ENCODE data around the gene PLPP3. TPM values are rescaled to one million over a fixed set of nuclear protein-coding genes. Genes with fewer than 3 reads are reported as not detected.

Gene PLPP3
- total RNA-seq, 1 experiment from 2014 or later = 26.7 TPM

GRCh38 chr1:56540467-56540866 is 38.9 kb downstream of the PLPP3 start:
- WGBS (ENCODE audit: extremely low coverage, insufficient read length, low lambda C conversion rate) = no CpG with 5 or more reads among the region's 2 CpGs
- no peak overlapping the region for H3K18ac ChIP-seq (ENCODE audit: insufficient read length, low read depth, low read length)
- H3K4ac ChIP-seq (ENCODE audit: low read depth, low read length) = no peak overlapping the region
- DNase-seq = no peak
- H3K27me3 Mint-ChIP-seq (ENCODE audit: low read depth) = no peaks in the 10 kb centered on the region
- H4K5ac ChIP-seq (ENCODE audit: insufficient read length, low read depth, low read length) = no peak overlapping the region
- H4K91ac ChIP-seq (ENCODE audit: insufficient read length, low read depth, low read length) = no peak overlapping the region
- H3K4me1 ChIP-seq (ENCODE audit: insufficient read depth, low read length) = peaks cover 49% of the 10 kb centered on the region
- H3K79me1 ChIP-seq (ENCODE audit: insufficient read depth, low read depth, low read length, poor library complexity, severe bottlenecking) = no peaks in the 10 kb centered on the region
- no peak overlapping the region for H4K8ac ChIP-seq (replicated peaks; ENCODE audit: insufficient read length, low read depth, low read length)
- no peak overlapping the region; the same call in 1 of the 2 replicates for H3K14ac ChIP-seq (ENCODE audit: insufficient read depth, low read length)
- no peak overlapping the region for H3T11ph ChIP-seq (ENCODE audit: low read length)
- H3K4me1 Mint-ChIP-seq = peaks cover 60 to 95% of the 10 kb centered on the region in 2 experiments
- H3K79me2 ChIP-seq (ENCODE audit: insufficient read depth, low read length) = peaks cover 33% of the 10 kb centered on the region; the same call in 1 of the 2 replicates
- no peaks in the 10 kb centered on the region for H3K9me3 ChIP-seq (ENCODE audit: control insufficient read depth, low read depth, low read length)
- no peak overlapping the region for H3K4me2 ChIP-seq (ENCODE audit: insufficient read depth, insufficient read length, low read length)
- no peak overlapping the region for H2AFZ ChIP-seq (ENCODE audit: low read length)
- H2AK5ac ChIP-seq (ENCODE audit: insufficient read length, low read length) = no peak overlapping the region
- no peak overlapping the region for H3K4me3 Mint-ChIP-seq
- TF ChIP-seq, protein P1, sequence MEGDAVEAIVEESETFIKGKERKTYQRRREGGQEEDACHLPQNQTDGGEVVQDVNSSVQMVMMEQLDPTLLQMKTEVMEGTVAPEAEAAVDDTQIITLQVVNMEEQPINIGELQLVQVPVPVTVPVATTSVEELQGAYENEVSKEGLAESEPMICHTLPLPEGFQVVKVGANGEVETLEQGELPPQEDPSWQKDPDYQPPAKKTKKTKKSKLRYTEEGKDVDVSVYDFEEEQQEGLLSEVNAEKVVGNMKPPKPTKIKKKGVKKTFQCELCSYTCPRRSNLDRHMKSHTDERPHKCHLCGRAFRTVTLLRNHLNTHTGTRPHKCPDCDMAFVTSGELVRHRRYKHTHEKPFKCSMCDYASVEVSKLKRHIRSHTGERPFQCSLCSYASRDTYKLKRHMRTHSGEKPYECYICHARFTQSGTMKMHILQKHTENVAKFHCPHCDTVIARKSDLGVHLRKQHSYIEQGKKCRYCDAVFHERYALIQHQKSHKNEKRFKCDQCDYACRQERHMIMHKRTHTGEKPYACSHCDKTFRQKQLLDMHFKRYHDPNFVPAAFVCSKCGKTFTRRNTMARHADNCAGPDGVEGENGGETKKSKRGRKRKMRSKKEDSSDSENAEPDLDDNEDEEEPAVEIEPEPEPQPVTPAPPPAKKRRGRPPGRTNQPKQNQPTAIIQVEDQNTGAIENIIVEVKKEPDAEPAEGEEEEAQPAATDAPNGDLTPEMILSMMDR (conservative IDR thresholded peaks at IDR 0.05) = no peak
- no peak overlapping the region for H2BK12ac ChIP-seq (ENCODE audit: insufficient read length, low read depth, low read length)
- no peak overlapping the region for H3K9ac ChIP-seq (ENCODE audit: extremely low read depth, insufficient read length, low read length)
- H3K9me3 Mint-ChIP-seq = no peaks in the 10 kb centered on the region
- H2BK15ac ChIP-seq (ENCODE audit: low read depth, low read length) = no peak overlapping the region
- no peak overlapping the region for H2BK120ac ChIP-seq (ENCODE audit: low read depth, low read length, poor library complexity, severe bottlenecking)
- H3K27ac Mint-ChIP-seq = peak overlapping the region in 2 of 3 experiments; percentile 55 to 86; a peak in 3 of 7 replicates
- no peak overlapping the region for H2BK5ac ChIP-seq (ENCODE audit: insufficient read length, low read length)
- no peak overlapping the region for H3K27ac ChIP-seq (ENCODE audit: insufficient read length, low read depth, low read length)
- no peaks in the 10 kb centered on the region for H3K23me2 ChIP-seq (ENCODE audit: insufficient read length, low read depth, low read length, poor library complexity, severe bottlenecking)
- H4K20me1 ChIP-seq (ENCODE audit: control insufficient read depth, insufficient read depth, insufficient read length) = no peaks in the 10 kb centered on the region
- no peak overlapping the region for H2BK20ac ChIP-seq (ENCODE audit: low read depth, low read length, poor library complexity, severe bottlenecking)
- no peaks in the 10 kb centered on the region for H3K27me3 ChIP-seq (ENCODE audit: insufficient read depth, low read length)
- H3K36me3 Mint-ChIP-seq (ENCODE audit: insufficient read depth in 1 of 3, low read depth in 3 of 3) = peaks cover 8 to 53% (median 44%) of the 10 kb centered on the region in 3 experiments; a peak in 6 of 7 replicates
- H3K23ac ChIP-seq (ENCODE audit: insufficient read length, low read depth, low read length) = no peak overlapping the region
- H3K56ac ChIP-seq (ENCODE audit: insufficient read length, low read depth, low read length) = no peak overlapping the region

Measured in H9 (cell line).